Ovary (tissue), 9 donors: ENCODE results near the gene CHCHD6. TPM values are rescaled to one million over a fixed set of nuclear protein-coding genes. Genes with fewer than 3 reads are reported as not detected.

Source experiments
- DNase-seq, 5 donors: peaks; one replicate each; pipeline ENCODE4 v3.0.0-alpha.2; 2019 to 2020
- H3K27ac ChIP-seq, 2 donors: fragments of 200-600 bp; one replicate each; pipeline versions ENCODE4 v1.5.1 to v1.8.0; 2019 to 2022
- H3K27me3 ChIP-seq: fragments of 200-600 bp; one replicate; pipeline ENCODE4 v1.8.0; 2022
- H3K36me3 ChIP-seq: fragments of 200-600 bp; sonication (generic); one replicate; pipeline ENCODE4 v1.5.1; 2019
- H3K4me1 ChIP-seq: one replicate; pipeline ENCODE4 v1.8.1; 2013; ENCODE audit warnings: mild to moderate bottlenecking, moderate library complexity; ENCODE audit not compliant: insufficient read depth
- H3K4me3 ChIP-seq: fragments of 200-600 bp; sonication (generic); one replicate; pipeline ENCODE4 v1.5.1; 2017
- H3K9me3 ChIP-seq, 2 donors: fragments of 200-600 bp in 1 of 2; sonication (generic) in 1 of 2; one replicate each; pipeline versions ENCODE4 v1.5.1 to v1.8.1; 2013 to 2019; ENCODE audit warnings: mild to moderate bottlenecking in 1 of 2, moderate library complexity in 1 of 2
- EP300 ChIP-seq: sonication (generic); formaldehyde crosslinking; IDR thresholded peaks from one replicate; pipeline ENCODE4 v1.6.1; 2017; ENCODE audit warnings: antibody characterized with exemption
- POLR2A ChIP-seq: fragments of 450-650 bp; IDR thresholded peaks from one replicate; pipeline ENCODE4 v1.6.1; 2017; ENCODE audit warnings: antibody characterized with exemption, mild to moderate bottlenecking, moderate library complexity
- WGBS, 3 donors: extraction: QIAGEN DNeasy Blood & Tissue Kit in 1 of 3; methylation state at CpG; one replicate each; pipeline versions ENCODE4 v1.1.5 to v1.1.7; 2013 to 2017; 5-methylcytosine and 5-hydroxymethylcytosine counted together
- intact Hi-C, 4 donors: fragments of 100-400 bp; cut with DNase I; formaldehyde crosslinking; loops; one replicate each; pipeline versions ENCODE4 v1.11.0 to v1.15.1; 2022 to 2023
- polyA plus RNA-seq, 2 donors: library from polyadenylated mRNA; stranded (reverse); fragments of 200-250 nt in 1 of 2; fragments of 350-450 nt in 1 of 2; fragmentation: Illumina TruSeq in 1 of 2; extraction: RNeasy Lipid Tissue Mini Kit (QIAGEN cat#74804) in 1 of 2; gene quantifications; one replicate each; pipeline ENCODE4 v1.2.3, GENCODE V29; 2013 to 2014
- total RNA-seq, 7 donors: library from RNA; depleted of rRNA in 2 of 7; stranded (reverse); fragments of >200 nt in 2 of 7; fragmentation: NEBNext Ultra II Directional in 3 of 7; extraction: Animal tissue kit (Norgen Biotek cat#: 25700) in 3 of 7; gene quantifications; one replicate each; pipeline versions ENCODE4 v1.1.0 to v1.2.4, GENCODE V29; 2016 to 2023
- TF ChIP-seq, protein P1 (sequence below), 3 donors: fragments of 450-650 bp in 2 of 3; fragments of 200-600 bp in 1 of 3; IDR thresholded peaks; one replicate each; pipeline versions ENCODE4 v1.5.1 to v1.8.0; 2016 to 2022; ENCODE audit warnings: antibody characterized with exemption in 3 of 3, mild to moderate bottlenecking in 1 of 3
- donor health status: DM: no; HTN: no; CAD: no; lungs with moderate emphysema.
- donor health status: DM: no; HTN: no; CAD: no.
- donor health status: Bipolar disorder and iron deficiency.
- donor health status: DM: yes; HTN: yes; CAD: no.
- donor health status: DM: no; HTN: no; CAD: no.
- donor health status: DM: yes; HTN: yes; CAD: no.

The CHCHD6 gene
- total and polyA plus RNA-seq, 9 donors: 8.5 to 24.6 (median 19.5) TPM

DNA sequence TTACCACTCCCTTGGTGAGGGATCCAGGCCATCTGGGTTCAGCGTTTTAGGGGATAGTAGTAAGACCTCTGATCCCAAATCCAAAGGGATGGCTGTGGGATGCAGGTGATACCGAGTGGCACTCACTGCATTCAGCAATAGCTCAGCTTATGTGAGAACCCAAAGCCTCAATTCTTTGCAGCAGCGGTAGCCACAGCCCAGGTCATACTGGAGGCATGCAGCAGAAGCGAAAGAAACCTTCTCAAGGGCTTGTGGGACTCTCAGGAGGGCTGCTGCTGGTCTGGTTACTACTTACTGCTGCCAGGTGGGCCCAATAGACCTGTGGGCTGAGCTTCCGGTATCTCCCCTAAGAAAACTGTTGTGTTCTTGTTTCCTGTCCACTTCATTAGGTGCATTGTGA lies 38.0 kb downstream of the CHCHD6 start:
- no peak overlapping the region for H3K4me3 ChIP-seq
- intact Hi-C loops: loop anchor here in 3 of 4 donors (10.0 kb wide), 3 partner anchors 57 to 713 kb away; partner anchors contain the start of gene PLXNA1 (in 1 of the 3)
- no peaks in the 10 kb centered on the region for H3K36me3 ChIP-seq
- no peak overlapping the region for H3K27ac ChIP-seq
- no peaks in the 10 kb centered on the region for H3K9me3 ChIP-seq
- no peaks in the 10 kb centered on the region for H3K27me3 ChIP-seq
- DNase-seq: no peak
- WGBS, 3 donors: 95 to 97% (median 96%) methylated on average over 5 of the region's 5 CpGs
- H3K4me1 ChIP-seq: peaks cover 1% of the 10 kb centered on the region
- TF ChIP-seq, protein P1, sequence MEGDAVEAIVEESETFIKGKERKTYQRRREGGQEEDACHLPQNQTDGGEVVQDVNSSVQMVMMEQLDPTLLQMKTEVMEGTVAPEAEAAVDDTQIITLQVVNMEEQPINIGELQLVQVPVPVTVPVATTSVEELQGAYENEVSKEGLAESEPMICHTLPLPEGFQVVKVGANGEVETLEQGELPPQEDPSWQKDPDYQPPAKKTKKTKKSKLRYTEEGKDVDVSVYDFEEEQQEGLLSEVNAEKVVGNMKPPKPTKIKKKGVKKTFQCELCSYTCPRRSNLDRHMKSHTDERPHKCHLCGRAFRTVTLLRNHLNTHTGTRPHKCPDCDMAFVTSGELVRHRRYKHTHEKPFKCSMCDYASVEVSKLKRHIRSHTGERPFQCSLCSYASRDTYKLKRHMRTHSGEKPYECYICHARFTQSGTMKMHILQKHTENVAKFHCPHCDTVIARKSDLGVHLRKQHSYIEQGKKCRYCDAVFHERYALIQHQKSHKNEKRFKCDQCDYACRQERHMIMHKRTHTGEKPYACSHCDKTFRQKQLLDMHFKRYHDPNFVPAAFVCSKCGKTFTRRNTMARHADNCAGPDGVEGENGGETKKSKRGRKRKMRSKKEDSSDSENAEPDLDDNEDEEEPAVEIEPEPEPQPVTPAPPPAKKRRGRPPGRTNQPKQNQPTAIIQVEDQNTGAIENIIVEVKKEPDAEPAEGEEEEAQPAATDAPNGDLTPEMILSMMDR (IDR thresholded peaks at IDR 0.05): no peak
- TF ChIP-seq EP300 (no peak), POLR2A (no peak)

DNA sequence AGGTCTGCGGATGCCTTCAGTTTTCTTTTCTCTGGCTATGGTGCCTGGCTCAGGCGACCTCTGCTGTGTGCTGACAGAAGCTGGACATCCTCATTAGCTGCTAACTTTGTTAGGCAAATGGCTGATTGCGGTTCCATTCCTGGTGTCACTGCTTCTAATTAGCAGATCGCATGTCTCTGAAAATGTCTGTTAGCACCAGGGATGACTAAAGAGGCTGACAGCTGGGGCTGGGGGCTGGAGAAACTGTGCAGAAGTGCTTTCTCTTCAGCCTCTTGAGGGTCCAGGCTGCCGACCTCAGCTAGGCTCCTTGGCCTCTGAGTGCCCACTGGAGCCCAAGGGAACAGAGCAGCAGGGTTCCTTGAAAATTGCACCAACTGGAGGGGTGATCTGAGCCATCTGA lies 39.3 kb downstream of the CHCHD6 start:
- TF ChIP-seq POLR2A (no peak), EP300 (no peak)
- TF ChIP-seq, protein P1 (IDR thresholded peaks at IDR 0.05): no peak
- WGBS, 3 donors: 84 to 87% (median 84%) methylated on average over 5 of the region's 5 CpGs
- no peaks in the 10 kb centered on the region for H3K36me3 ChIP-seq
- no peak overlapping the region for H3K27ac ChIP-seq
- intact Hi-C loops: loop anchor here in 3 of 4 donors (10.0 kb wide), 3 partner anchors 59 to 711 kb away; partner anchors contain the start of gene PLXNA1 (in 1 of the 3)
- no peak overlapping the region for H3K4me3 ChIP-seq
- no peaks in the 10 kb centered on the region for H3K9me3 ChIP-seq
- DNase-seq: no peak
- H3K4me1 ChIP-seq: peaks cover 1% of the 10 kb centered on the region
- H3K27me3 ChIP-seq: no peaks in the 10 kb centered on the region

DNA sequence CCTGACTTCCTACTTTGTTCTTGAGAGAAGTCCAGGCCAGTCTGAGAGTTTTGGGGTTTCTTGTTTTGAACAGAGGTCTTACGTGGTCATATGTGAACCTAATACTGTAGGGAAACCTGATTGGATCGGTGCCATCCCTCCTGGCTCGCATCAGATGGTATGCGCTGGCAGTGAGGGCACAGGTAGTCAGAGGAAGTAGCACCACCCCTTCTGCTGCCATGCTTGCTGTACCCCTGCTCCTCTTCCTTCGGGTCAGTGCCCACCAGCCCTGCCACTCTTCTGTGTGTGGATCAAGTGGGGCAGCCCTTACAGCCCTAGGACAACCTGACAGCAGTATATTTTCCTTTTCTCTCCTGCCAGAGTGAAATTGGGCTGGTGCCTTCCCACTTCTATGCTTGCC lies 39.7 kb downstream of the CHCHD6 start:
- no peak for TF ChIP-seq EP300
- no peak overlapping the region for H3K4me3 ChIP-seq
- intact Hi-C loops: loop anchor here in 3 of 4 donors (10.0 kb wide), 3 partner anchors 59 to 711 kb away; partner anchors contain the start of gene PLXNA1 (in 1 of the 3)
- WGBS, 3 donors: 92 to 96% (median 94%) methylated on average over 5 of the region's 5 CpGs
- DNase-seq: no peak
- no peaks in the 10 kb centered on the region for H3K27me3 ChIP-seq
- H3K36me3 ChIP-seq: no peaks in the 10 kb centered on the region
- H3K4me1 ChIP-seq: peaks cover 1% of the 10 kb centered on the region
- H3K9me3 ChIP-seq: no peaks in the 10 kb centered on the region
- H3K27ac ChIP-seq: no peak overlapping the region

DNA sequence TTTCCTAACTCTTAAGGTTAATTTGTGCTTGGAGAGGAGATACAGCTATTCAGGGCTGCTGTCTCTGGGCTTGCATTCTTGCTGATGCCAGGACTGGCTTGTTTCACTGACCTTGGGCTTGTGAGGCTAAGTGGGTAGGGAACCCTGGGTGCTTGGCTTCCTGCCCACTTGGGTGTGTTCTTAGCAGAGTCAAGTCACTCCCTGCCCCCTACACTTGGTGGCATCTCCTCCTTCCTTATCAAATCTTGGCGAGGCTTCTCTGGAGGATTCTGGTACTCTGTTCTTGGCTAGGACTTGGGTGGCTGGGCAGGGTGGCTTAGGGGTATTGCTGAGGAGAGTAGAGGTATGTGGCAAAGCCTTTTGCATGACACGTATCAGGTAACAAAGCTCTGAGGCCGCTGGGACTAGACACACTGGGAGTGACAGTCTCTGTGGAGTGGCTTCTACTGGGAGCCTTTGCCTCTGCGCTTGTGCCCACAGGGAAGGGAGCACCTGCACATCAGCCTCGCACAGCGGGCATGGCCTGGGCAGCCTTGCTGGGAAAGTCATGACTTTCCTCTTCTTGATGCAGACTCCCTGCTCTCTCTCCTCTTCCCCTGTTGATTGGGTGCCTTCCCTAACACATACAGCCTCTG lies 41.8 kb downstream of the CHCHD6 start:
- no peaks in the 10 kb centered on the region for H3K9me3 ChIP-seq
- intact Hi-C loops: loop anchor here in 3 of 4 donors (10.0 kb wide), 3 partner anchors 61 to 709 kb away; partner anchors contain the start of gene PLXNA1 (in 1 of the 3)

More for the DNA sequence above, 41.8 kb downstream of the CHCHD6 start:
- TF ChIP-seq POLR2A (no peak), EP300 (no peak)
- TF ChIP-seq, protein P1 (IDR thresholded peaks at IDR 0.05): no peak
- H3K27me3 ChIP-seq: no peaks in the 10 kb centered on the region
- no peaks in the 10 kb centered on the region for H3K36me3 ChIP-seq
- H3K4me3 ChIP-seq: no peak overlapping the region
- H3K4me1 ChIP-seq: peaks cover 1% of the 10 kb centered on the region
- DNase-seq: peak in 3 of 5 donors; percentile 35 to 53 (median 41)
- WGBS, 3 donors: 87 to 91% (median 88%) methylated on average over 6 of the region's 6 CpGs
- peak overlapping the region in 1 of 2 donors; percentile 45 for H3K27ac ChIP-seq
